DOHH2 (cell line): ENCODE data around the gene IRX4.

Experiments
- EZH2phosphoT487 ChIP-seq: fragments of 200-600 bp; sonication (generic); IDR thresholded peaks from 2 replicates; pipeline ENCODE4 v1.6.1; 2017; ENCODE audit warnings: borderline replicate concordance, mild to moderate bottlenecking, antibody characterized with exemption, low read length, moderate library complexity, mixed read lengths
- TF ChIP-seq, protein P1 (sequence below): fragments of 200-600 bp; sonication (generic); IDR thresholded peaks from one replicate; pipeline ENCODE4 v1.5.1; 2014; ENCODE audit warnings: antibody characterized with exemption, mild to moderate bottlenecking, low read depth, low read length; ENCODE audit not compliant: poor library complexity, severe bottlenecking

DNA sequence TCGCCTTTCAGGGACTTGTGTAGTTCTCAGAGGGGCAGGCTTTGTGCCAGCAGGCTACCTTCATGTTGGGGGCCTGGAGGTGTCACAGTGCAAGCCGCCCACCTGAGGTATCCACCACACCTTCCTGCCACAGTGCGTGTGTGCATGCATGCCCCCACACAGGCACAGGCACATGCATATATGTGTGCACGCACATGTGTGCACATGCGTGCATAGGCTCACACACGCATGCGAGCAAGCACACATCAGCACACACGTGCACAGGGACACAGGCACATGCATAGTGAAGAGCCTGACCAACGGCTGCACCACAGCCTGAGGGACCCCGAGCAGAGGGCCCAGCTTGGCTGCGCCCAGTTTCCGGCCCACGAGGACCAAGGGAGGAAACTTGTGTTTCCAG is 36.1 kb downstream of the IRX4 start:
- TF ChIP-seq, protein P1, sequence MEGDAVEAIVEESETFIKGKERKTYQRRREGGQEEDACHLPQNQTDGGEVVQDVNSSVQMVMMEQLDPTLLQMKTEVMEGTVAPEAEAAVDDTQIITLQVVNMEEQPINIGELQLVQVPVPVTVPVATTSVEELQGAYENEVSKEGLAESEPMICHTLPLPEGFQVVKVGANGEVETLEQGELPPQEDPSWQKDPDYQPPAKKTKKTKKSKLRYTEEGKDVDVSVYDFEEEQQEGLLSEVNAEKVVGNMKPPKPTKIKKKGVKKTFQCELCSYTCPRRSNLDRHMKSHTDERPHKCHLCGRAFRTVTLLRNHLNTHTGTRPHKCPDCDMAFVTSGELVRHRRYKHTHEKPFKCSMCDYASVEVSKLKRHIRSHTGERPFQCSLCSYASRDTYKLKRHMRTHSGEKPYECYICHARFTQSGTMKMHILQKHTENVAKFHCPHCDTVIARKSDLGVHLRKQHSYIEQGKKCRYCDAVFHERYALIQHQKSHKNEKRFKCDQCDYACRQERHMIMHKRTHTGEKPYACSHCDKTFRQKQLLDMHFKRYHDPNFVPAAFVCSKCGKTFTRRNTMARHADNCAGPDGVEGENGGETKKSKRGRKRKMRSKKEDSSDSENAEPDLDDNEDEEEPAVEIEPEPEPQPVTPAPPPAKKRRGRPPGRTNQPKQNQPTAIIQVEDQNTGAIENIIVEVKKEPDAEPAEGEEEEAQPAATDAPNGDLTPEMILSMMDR = no peak
- TF ChIP-seq EZH2phosphoT487 = no peak
